Measurements from ENCODE around the gene PDE4D. TPM values are rescaled to one million over a fixed set of nuclear protein-coding genes. Genes with fewer than 3 reads are reported as not detected.

PDE4D gene
- total RNA-seq, 1 donor from 2014 or later: 7.3 TPM

GRCh38 chr5:59241552-59241951 lies 652.0 kb downstream of the PDE4D start:
- no peak for ATAC-seq

- ATAC-seq: no peak
Observed at GRCh38 chr5:59241119-59241518, 652.4 kb downstream of the PDE4D start.

- ATAC-seq: no peak
Observed at GRCh38 chr5:59238126-59238902, 655.2 kb downstream of the PDE4D start.

- no peak for ATAC-seq
Observed at GRCh38 chr5:59236986-59237385, 656.5 kb downstream of the PDE4D start.

GRCh38 chr5:59236448-59236847 lies 657.1 kb downstream of the PDE4D start:
- ATAC-seq: no peak

GRCh38 chr5:59234236-59234635 lies 659.3 kb downstream of the PDE4D start:
- ATAC-seq: no peak

- ATAC-seq: no peak
Observed at GRCh38 chr5:59231221-59231931, 662.1 kb downstream of the PDE4D start.

- ATAC-seq: no peak
Observed at GRCh38 chr5:59222687-59223511, 670.6 kb downstream of the PDE4D start.

GRCh38 chr5:59221769-59222168 lies 671.8 kb downstream of the PDE4D start:
- ATAC-seq: no peak

- no peak for ATAC-seq
Observed at GRCh38 chr5:59218424-59219045, 675.0 kb downstream of the PDE4D start.

GRCh38 chr5:59216841-59217240 lies 676.7 kb downstream of the PDE4D start:
- no peak for ATAC-seq

- no peak for ATAC-seq
Observed at GRCh38 chr5:59212596-59212995, 680.9 kb downstream of the PDE4D start.

GRCh38 chr5:59209758-59210359 lies 683.7 kb downstream of the PDE4D start:
- ATAC-seq: no peak

- no peak for ATAC-seq
Observed at GRCh38 chr5:59208474-59208873, 685.1 kb downstream of the PDE4D start.

GRCh38 chr5:59207401-59207800 lies 686.1 kb downstream of the PDE4D start:
- no peak for ATAC-seq

GRCh38 chr5:59206132-59206581 lies 687.4 kb downstream of the PDE4D start:
- no peak for ATAC-seq

GRCh38 chr5:59204114-59204897 lies 689.2 kb downstream of the PDE4D start:
- no peak for ATAC-seq

- no peak for ATAC-seq
Observed at GRCh38 chr5:59199868-59200267, 693.7 kb downstream of the PDE4D start.

GRCh38 chr5:59198832-59199231 lies 694.7 kb downstream of the PDE4D start:
- ATAC-seq: no peak

- no peak for ATAC-seq
Observed at GRCh38 chr5:59198365-59198764, 695.2 kb downstream of the PDE4D start.

- ATAC-seq: no peak
Observed at GRCh38 chr5:59197911-59198310, 695.6 kb downstream of the PDE4D start.
